H1 (cell line): ENCODE results near the gene NR2F2.
A peak's percentile ranks its signal among the peaks of the same experiment; 100 is the strongest.

Source experiments
- ASH2L ChIP-seq: fragments of 200-600, 300-600 bp; sonication (generic); IDR thresholded peaks from one replicate; pipeline ENCODE4 v1.7.1; 2017; ENCODE audit warnings: low read length
- ATF3 ChIP-seq: IDR thresholded peaks from 2 replicates; pipeline ENCODE4 v1.6.1; 2011; ENCODE audit warnings: low read depth, mild to moderate bottlenecking, low read length; ENCODE audit not compliant: insufficient read depth
- BCL11A ChIP-seq, 2 experiments: IDR thresholded peaks; one replicate each; pipeline ENCODE4 v1.6.1; 2011; ENCODE audit warnings: low read depth in 2 of 2, low read length in 2 of 2, mild to moderate bottlenecking in 2 of 2
- CBX5 ChIP-seq: fragments of 300-800, 300-1000 bp; sonication (generic); IDR thresholded peaks from 2 replicates; pipeline ENCODE4 v1.7.1; 2016; ENCODE audit warnings: antibody characterized with exemption, low read length, low read depth
- CBX8 ChIP-seq: fragments of 300-800, 300-1000 bp; sonication (generic); IDR thresholded peaks from 2 replicates; pipeline ENCODE4 v1.7.1; 2016; ENCODE audit warnings: low read depth, low read length, borderline replicate concordance
- CTCF ChIP-seq, 3 experiments: IDR thresholded peaks; 1 replicate in 2 of 3; 2 replicates in 1 of 3; pipeline versions ENCODE4 v1.5.1 to v1.6.1; 2011; ENCODE audit warnings: low read length in 3 of 3, mild to moderate bottlenecking in 3 of 3, inconsistent platforms in 2 of 3, low read depth in 1 of 3, moderate library complexity in 1 of 3; ENCODE audit not compliant: insufficient read depth in 1 of 3; ENCODE audit errors: control extremely low read depth in 1 of 3
- GABPA ChIP-seq: IDR thresholded peaks from 2 replicates; pipeline ENCODE4 v1.6.1; 2011; ENCODE audit warnings: mild to moderate bottlenecking, low read length, moderate library complexity, borderline replicate concordance; ENCODE audit not compliant: insufficient read depth
- POLR2A ChIP-seq, 2 experiments: IDR thresholded peaks; 1 replicate in 1 of 2; 2 replicates in 1 of 2; pipeline ENCODE4 v1.6.1; 2011; ENCODE audit warnings: low read depth in 2 of 2, low read length in 2 of 2, mild to moderate bottlenecking in 2 of 2; ENCODE audit errors: control extremely low read depth in 1 of 2
- POLR2AphosphoS5 ChIP-seq: IDR thresholded peaks from 2 replicates; pipeline ENCODE4 v1.6.1; 2011; ENCODE audit warnings: low read depth, low read length
- RAD21 ChIP-seq, 2 experiments: IDR thresholded peaks in 1 of 2; conservative IDR thresholded peaks in 1 of 2; 2 replicates each; pipeline ENCODE4 v1.6.1; 2011; ENCODE audit warnings: low read depth in 2 of 2, low read length in 2 of 2, improper control_type of control experiment in 1 of 2, inconsistent platforms in 1 of 2, mild to moderate bottlenecking in 1 of 2, moderate library complexity in 1 of 2
- SIN3A ChIP-seq, 2 experiments: IDR thresholded peaks in 1 of 2; conservative IDR thresholded peaks in 1 of 2; 2 replicates each; pipeline ENCODE4 v1.6.1; 2011 to 2012; ENCODE audit warnings: low read length in 2 of 2, improper control_type of control experiment in 1 of 2, low read depth in 1 of 2, mild to moderate bottlenecking in 1 of 2
- YY1 ChIP-seq: IDR thresholded peaks from 2 replicates; pipeline ENCODE4 v1.6.1; 2011; ENCODE audit warnings: low read depth, mild to moderate bottlenecking, low read length

GRCh38 chr15:96356494-96357455 lies 26.3 kb downstream of the NR2F2 start:
- TF ChIP-seq CTCF (IDR thresholded peaks at IDR 0.05; ENCODE audit: control extremely low read depth in 1 of 3, insufficient read depth in 1 of 3, low read depth in 1 of 3, low read length in 3 of 3) (peak; percentile 69 to 94 (median 87)), CBX8 (no peak), ASH2L (peak; percentile 83), BCL11A (IDR thresholded peaks at IDR 0.05; ENCODE audit: low read depth in 2 of 2, low read length in 2 of 2) (no peak), SIN3A (conservative IDR thresholded peaks at IDR 0.05 in 1 of 2, IDR thresholded peaks at IDR 0.05 in 1 of 2; ENCODE audit: low read depth in 1 of 2, low read length in 2 of 2) (0 out of 4 replicates have a peak, but pooled peaks of 1 of the 2 experiments have one; percentile 40), POLR2A (IDR thresholded peaks at IDR 0.05; ENCODE audit: control extremely low read depth in 1 of 2, low read depth in 2 of 2, low read length in 2 of 2) (no peak), ATF3 (0 out of 2 replicates have a peak, but pooled peaks have one; percentile 18), CBX5 (no peak), YY1 (no peak), RAD21 (IDR thresholded peaks at IDR 0.05 in 1 of 2, conservative IDR thresholded peaks at IDR 0.05 in 1 of 2; ENCODE audit: low read depth in 2 of 2, low read length in 2 of 2) (peak; percentile 70 to 84), POLR2AphosphoS5 (no peak), GABPA (0 out of 2 replicates have a peak, but pooled peaks have one; percentile 17)
